Mucosa of gallbladder (tissue), 1 donor: ENCODE data around the gene PGLYRP1. TPM values are rescaled to one million over a fixed set of nuclear protein-coding genes. Genes with fewer than 3 reads are reported as not detected.

ENCODE experiments used
- DNase-seq: peaks from one replicate; pipeline ENCODE4 v3.0.0-alpha.2; 2020; ENCODE audit warnings: low spot score
- total RNA-seq: library from RNA; stranded (reverse); gene quantifications from one replicate; pipeline ENCODE4 v1.2.1, GENCODE V29; 2021
- donor health status: DM: no; HTN: no; CAD: no.

The PGLYRP1 gene
- total RNA-seq, 1 donor from 2014 or later, result not detected

DNA sequence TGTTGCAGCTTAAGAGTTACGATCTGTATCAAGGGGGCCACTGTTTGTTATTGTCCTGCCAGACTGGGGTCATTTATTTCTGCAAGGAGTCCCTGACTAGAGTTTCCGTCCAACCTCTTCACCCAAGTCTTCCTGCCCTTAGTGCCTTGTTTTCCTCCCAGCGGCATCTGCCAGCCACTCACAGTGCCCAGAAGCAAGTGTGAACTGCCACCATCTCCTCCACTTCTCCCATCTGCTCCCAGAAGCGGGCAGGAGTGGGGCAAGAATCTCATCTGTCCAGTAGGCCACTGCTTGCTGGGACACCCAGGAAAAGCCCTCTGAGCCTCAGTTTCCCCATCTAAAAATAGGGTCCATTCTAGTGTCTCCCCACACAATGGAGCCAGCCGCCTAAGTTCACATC lies 53.2 kb downstream of the PGLYRP1 start:
- no peak for DNase-seq

Other genes with a start within 250 kb of the PGLYRP1 start
- gene DMPK, start 240.6 kb downstream of the PGLYRP1 start, total RNA-seq, result 163 TPM
- gene DMWD, start 230.2 kb downstream of the PGLYRP1 start, total RNA-seq, result 66.0 TPM
- 0.09 TPM for gene RSPH6A, start 207.7 kb downstream of the PGLYRP1 start, total RNA-seq
- 72.6 TPM for gene SYMPK, start 159.9 kb downstream of the PGLYRP1 start, total RNA-seq
- 10.1 TPM for gene FOXA3, start 158.7 kb downstream of the PGLYRP1 start, total RNA-seq
- 44.4 TPM for gene IRF2BP1, start 136.9 kb downstream of the PGLYRP1 start, total RNA-seq
- gene MYPOP, start 120.4 kb downstream of the PGLYRP1 start, total RNA-seq, result 13.0 TPM
- not detected for gene NANOS2, start 108.3 kb downstream of the PGLYRP1 start, total RNA-seq
- gene NOVA2, start 49.2 kb downstream of the PGLYRP1 start, total RNA-seq, result 3.1 TPM
- 24.1 TPM for gene CCDC61, start 27.6 kb downstream of the PGLYRP1 start, total RNA-seq
- not detected for gene IGFL4, start 17.9 kb upstream of the PGLYRP1 start, total RNA-seq
- not detected for gene IGFL3, start 101.6 kb upstream of the PGLYRP1 start, total RNA-seq
- gene IGFL2, start 125.2 kb upstream of the PGLYRP1 start, total RNA-seq, result not detected
- not detected for gene IGFL1, start 206.7 kb upstream of the PGLYRP1 start, total RNA-seq